H1 (cell line): ENCODE measurements around the gene ARHGEF4. TPM values are rescaled to one million over a fixed set of nuclear protein-coding genes. Genes with fewer than 3 reads are reported as not detected.

ENCODE experiments used
- CTCF ChIA-PET: fragments of 300-600 bp; sonication (Branson Sonifier 250); formaldehyde crosslinking; loops from one replicate; lab custom pipeline; 2021; ENCODE audit not compliant: partially characterized antibody; lab: Charles Lee
- POLR2A ChIA-PET: fragments of 300-600 bp; sonication (Branson Sonifier 250); formaldehyde crosslinking; loops from one replicate; lab custom pipeline; 2021; ENCODE audit warnings: inconsistent platforms; ENCODE audit not compliant: partially characterized antibody; lab: Charles Lee
- DNase-seq, 2 experiments: peaks; one replicate each; pipeline versions ENCODE4 v3.0.0 to v3.0.0-alpha.2; 2010 to 2022; ENCODE audit warnings: low spot score in 2 of 2, low read depth in 1 of 2, mixed read lengths in 1 of 2
- FAIRE-seq: peaks from 2 replicates; lab custom pipeline; 2011; peaks lifted over from hg19 to GRCh38; lab: Jason Lieb, UNC
- H2AFZ ChIP-seq: 2 replicates; pipeline ENCODE4 v1.8.1; 2012; ENCODE audit warnings: low read length, inconsistent platforms
- H2AK5ac ChIP-seq: 2 replicates; pipeline ENCODE4 v1.6.1; 2013; ENCODE audit warnings: low read depth, low read length
- H2BK120ac ChIP-seq: replicated peaks from 2 replicates; pipeline ENCODE3; 2013; ENCODE audit warnings: low read depth, low read length, inconsistent platforms
- H2BK12ac ChIP-seq: 2 replicates; pipeline ENCODE4 v1.6.1; 2013; ENCODE audit warnings: low read depth, low read length
- H2BK15ac ChIP-seq: 2 replicates; pipeline ENCODE4 v1.6.1; 2013; ENCODE audit warnings: low read length
- H2BK20ac ChIP-seq: 2 replicates; pipeline ENCODE4 v1.6.1; 2013; ENCODE audit warnings: low read length
- H2BK5ac ChIP-seq: 2 replicates; pipeline ENCODE4 v1.6.1; 2013; ENCODE audit warnings: low read depth, low read length
- H3K14ac ChIP-seq: 2 replicates; pipeline ENCODE4 v1.6.1; 2013; ENCODE audit warnings: inconsistent platforms; ENCODE audit not compliant: insufficient read length
- H3K18ac ChIP-seq: 2 replicates; pipeline ENCODE4 v1.6.1; 2013; ENCODE audit warnings: low read length; ENCODE audit errors: extremely low read depth
- H3K23ac ChIP-seq: 2 replicates; pipeline ENCODE4 v1.6.1; 2013; ENCODE audit warnings: inconsistent platforms; ENCODE audit not compliant: insufficient read length
- H3K23me2 ChIP-seq: 2 replicates; pipeline ENCODE4 v1.6.1; 2013; ENCODE audit warnings: low read depth, low read length
- H3K27ac ChIP-seq: 2 replicates; pipeline ENCODE4 v1.6.1; 2011; ENCODE audit warnings: low read depth, low read length, inconsistent platforms
- H3K27me3 ChIP-seq, 4 experiments: replicated peaks in 1 of 4; 1 replicate in 1 of 4; 2 replicates in 3 of 4; pipeline versions ENCODE4 v1.6.1 to v1.8.1; 2011 to 2013; ENCODE audit warnings: low read length in 3 of 4, mild to moderate bottlenecking in 3 of 4, inconsistent platforms in 2 of 4, mixed read lengths in 2 of 4, moderate library complexity in 1 of 4; ENCODE audit not compliant: control insufficient read depth in 3 of 4, insufficient read depth in 3 of 4; ENCODE audit errors: extremely low read depth in 1 of 4
- H3K36me3 ChIP-seq, 4 experiments: 2 replicates each; pipeline versions ENCODE4 v1.6.1 to v1.8.1; 2011 to 2013; ENCODE audit warnings: mild to moderate bottlenecking in 4 of 4, low read length in 3 of 4, moderate library complexity in 2 of 4, control low read depth in 1 of 4, inconsistent platforms in 1 of 4; ENCODE audit not compliant: insufficient read depth in 4 of 4, control insufficient read depth in 2 of 4
- H3K4ac ChIP-seq: replicated peaks from 2 replicates; pipeline ENCODE3; 2013; ENCODE audit warnings: low read length, low read depth, mixed read lengths, inconsistent platforms; ENCODE audit not compliant: insufficient read length
- H3K4me1 ChIP-seq, 4 experiments: replicated peaks in 1 of 4; 1 replicate in 1 of 4; 2 replicates in 3 of 4; pipeline versions ENCODE4 v1.6.1 to v1.8.1; 2011 to 2013; ENCODE audit warnings: low read length in 3 of 4, inconsistent platforms in 2 of 4, mixed read lengths in 1 of 4; ENCODE audit not compliant: insufficient read depth in 4 of 4, control insufficient read depth in 3 of 4
- H3K4me2 ChIP-seq, 2 experiments: 2 replicates each; pipeline versions ENCODE4 v1.6.1 to v1.8.1; 2011 to 2013; ENCODE audit warnings: low read depth in 2 of 2, low read length in 2 of 2, control low read depth in 1 of 2, inconsistent platforms in 1 of 2, mild to moderate bottlenecking in 1 of 2; ENCODE audit not compliant: insufficient read depth in 1 of 2
- H3K4me3 ChIP-seq, 4 experiments: fragments of 200-600, 300-600 bp in 1 of 4; sonication (generic), shearing (Covaris generic), sonication (Bioruptor Twin) in 1 of 4; 2 replicates each; pipeline versions ENCODE4 v1.5.1 to v1.8.1; 2011 to 2016; ENCODE audit warnings: low read length in 4 of 4, low read depth in 3 of 4, control low read depth in 2 of 4, inconsistent platforms in 2 of 4, mild to moderate bottlenecking in 2 of 4, mixed read lengths in 1 of 4, moderate library complexity in 1 of 4; ENCODE audit not compliant: insufficient read depth in 2 of 4; ENCODE audit errors: extremely low read depth in 1 of 4
- H3K56ac ChIP-seq: replicated peaks from 2 replicates; pipeline ENCODE3; 2013; ENCODE audit warnings: low read depth, mild to moderate bottlenecking, mixed read lengths, low read length, inconsistent platforms; ENCODE audit not compliant: insufficient read length
- H3K79me1 ChIP-seq: 2 replicates; pipeline ENCODE4 v1.6.1; 2013; ENCODE audit warnings: low read depth, low read length, control low read depth
- H3K79me2 ChIP-seq, 2 experiments: 2 replicates each; pipeline versions ENCODE4 v1.6.1 to v1.8.1; 2012 to 2013; ENCODE audit warnings: low read length in 2 of 2, mild to moderate bottlenecking in 2 of 2, inconsistent platforms in 1 of 2; ENCODE audit not compliant: insufficient read depth in 2 of 2, control insufficient read depth in 1 of 2
- H3K9ac ChIP-seq, 4 experiments: replicated peaks in 1 of 4; 1 replicate in 1 of 4; 2 replicates in 3 of 4; pipeline versions ENCODE4 v1.6.1 to v1.8.1; 2011 to 2013; ENCODE audit warnings: low read depth in 3 of 4, low read length in 3 of 4, control low read depth in 2 of 4, mild to moderate bottlenecking in 2 of 4, moderate library complexity in 2 of 4, inconsistent platforms in 1 of 4; ENCODE audit errors: extremely low read depth in 1 of 4
- H3K9me3 ChIP-seq, 2 experiments: 2 replicates each; pipeline versions ENCODE4 v1.6.1 to v1.8.1; 2012 to 2013; ENCODE audit warnings: mild to moderate bottlenecking in 2 of 2, moderate library complexity in 2 of 2, control low read depth in 1 of 2, inconsistent platforms in 1 of 2, low read depth in 1 of 2, low read length in 1 of 2, mixed read lengths in 1 of 2; ENCODE audit not compliant: insufficient read depth in 2 of 2
- H4K20me1 ChIP-seq, 2 experiments: replicated peaks in 1 of 2; 2 replicates each; pipeline versions ENCODE3 to v1.8.1; 2011 to 2013; ENCODE audit warnings: inconsistent platforms in 2 of 2, low read length in 2 of 2, mild to moderate bottlenecking in 1 of 2; ENCODE audit not compliant: insufficient read depth in 2 of 2, control insufficient read depth in 1 of 2
- H4K5ac ChIP-seq: 2 replicates; pipeline ENCODE4 v1.6.1; 2013; ENCODE audit warnings: low read length, low read depth, mixed read lengths, inconsistent platforms; ENCODE audit not compliant: insufficient read length
- H4K8ac ChIP-seq: 2 replicates; pipeline ENCODE4 v1.8.0; 2013; ENCODE audit warnings: mild to moderate bottlenecking, moderate library complexity, low read length, inconsistent platforms; ENCODE audit not compliant: insufficient read depth; ENCODE audit errors: extremely low read depth
- H4K91ac ChIP-seq: replicated peaks from 2 replicates; pipeline ENCODE3; 2013; ENCODE audit warnings: low read length, mixed read lengths, inconsistent platforms; ENCODE audit not compliant: insufficient read length
- MAX ChIP-seq: IDR thresholded peaks from 2 replicates; pipeline ENCODE4 v1.6.1; 2012; ENCODE audit warnings: inconsistent platforms
- TBP ChIP-seq: IDR thresholded peaks from 2 replicates; pipeline ENCODE4 v1.6.1; 2011; ENCODE audit warnings: low read depth, low read length, improper control_type of control experiment
- WGBS, 2 experiments: shearing (Covaris generic) in 1 of 2; methylation state at CpG; one replicate each; pipeline versions ENCODE4 v1.1.6 to v1.1.7; 2013 to 2015; ENCODE audit warnings: low lambda C conversion rate in 2 of 2, mixed read lengths in 2 of 2, inconsistent platforms in 1 of 2, low coverage in 1 of 2, missing lambda C conversion rate in 1 of 2; ENCODE audit not compliant: insufficient replicate concordance in 2 of 2, insufficient coverage in 1 of 2, insufficient read length in 1 of 2; ENCODE audit errors: extremely low coverage in 1 of 2, missing lambda C conversion rate in 1 of 2; 5-methylcytosine and 5-hydroxymethylcytosine counted together
- polyA plus RNA-seq, 7 experiments: library from polyadenylated mRNA; depleted of rRNA in 3 of 7; stranded (reverse) in 5 of 7; unstranded in 2 of 7; fragments of >200 nt in 5 of 7; fragments of 200-250 nt in 2 of 7; gene quantifications; 1 replicate in 5 of 7; 2 replicates in 1 of 7; 4 replicates in 1 of 7; pipeline versions ENCODE4 v1.2.1 to v1.2.3, GENCODE V29; 2011 to 2013; ENCODE audit warnings: missing spikeins in 2 of 7, mixed read lengths in 2 of 7
- total RNA-seq: library from RNA; stranded (reverse); fragmentation: NEBNext Ultra II Directional; extraction: Animal tissue kit (Norgen Biotek cat#: 25700); gene quantifications from 2 replicates; pipeline ENCODE4 v1.2.1, GENCODE V29; 2021

The ARHGEF4 gene
- total and polyA plus RNA-seq, 2 of the 8 experiments (the other 6 are each of a cell fraction or from before 2014, with no cell fraction given) = 10.6 to 14.6 TPM

DNA sequence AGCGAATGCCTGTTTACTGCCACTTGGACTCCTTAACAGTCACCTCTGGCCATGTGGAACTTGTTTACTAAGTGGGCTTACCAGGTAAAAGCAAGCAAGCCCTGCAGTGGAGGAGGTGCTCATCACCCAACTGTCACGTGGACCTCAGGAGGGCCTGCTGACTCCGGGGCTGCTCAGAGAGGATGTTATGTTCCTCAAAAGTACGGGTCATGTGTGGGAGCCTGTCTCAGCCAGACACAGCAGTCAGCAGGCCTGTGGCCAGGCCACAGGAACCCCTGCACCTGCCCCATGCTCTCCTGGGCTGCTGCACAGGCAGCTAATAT, 45.1 kb upstream of the ARHGEF4 start:
- no peaks in the 10 kb centered on the region for H3K79me1 ChIP-seq
- TF ChIP-seq MAX (no peak), TBP (no peak)
- TF ChIP-seq, all 59 proteins: peak for 0
- H2BK15ac ChIP-seq = no peak overlapping the region
- no peak overlapping the region for H2AK5ac ChIP-seq
- no peak overlapping the region for H4K5ac ChIP-seq
- no peak overlapping the region for H3K4me3 ChIP-seq
- no peak overlapping the region for H3K14ac ChIP-seq
- no peak overlapping the region for H2BK5ac ChIP-seq
- H3K36me3 ChIP-seq = no peaks in the 10 kb centered on the region
- no peak overlapping the region for H3K18ac ChIP-seq
- no peak overlapping the region for H3K4ac ChIP-seq
- peaks cover 0 to 3% of the 10 kb centered on the region in 2 experiments for H4K20me1 ChIP-seq
- no peak overlapping the region for H4K91ac ChIP-seq
- no peaks in the 10 kb centered on the region for H3K9me3 ChIP-seq
- POLR2A ChIA-PET = no interaction called here
- WGBS, 2 experiments = 84% methylated on average over 4 of the region's 4 CpGs; no CpG with 5 or more reads in 1 of the 2 experiments
- peaks cover 0 to 3% (median 2%) of the 10 kb centered on the region in 4 experiments; a peak in 4 of 7 replicates for H3K4me1 ChIP-seq
- FAIRE-seq (no peak), DNase-seq (no peak)
- CTCF ChIA-PET = interaction anchor here (0.6 to 1.1 kb wide), 2 partner anchors 29 to 647 kb away, joined by 3 read pairs; no protein-coding TSS in a partner anchor
- no peak overlapping the region; the same call in 1 of the 2 replicates for H2BK12ac ChIP-seq
- no peak overlapping the region for H3K4me2 ChIP-seq
- H3K23me2 ChIP-seq = peaks cover 3% of the 10 kb centered on the region; the same call in 1 of the 2 replicates
- H2AFZ ChIP-seq = no peak overlapping the region
- no peak overlapping the region for H2BK120ac ChIP-seq
- H3K79me2 ChIP-seq = no peaks in the 10 kb centered on the region
- H3K56ac ChIP-seq = no peak overlapping the region
- no peak overlapping the region for H4K8ac ChIP-seq
- no peak overlapping the region for H3K27ac ChIP-seq
- H3K23ac ChIP-seq = no peak overlapping the region
- H3K9ac ChIP-seq = no peak overlapping the region
- no peak overlapping the region for H2BK20ac ChIP-seq
- H3K27me3 ChIP-seq = no peaks in the 10 kb centered on the region; a peak in 1 of 7 replicates
